K562 (cell line): ENCODE measurements around the gene RAB40B. TPM values are rescaled to one million over a fixed set of nuclear protein-coding genes. Genes with fewer than 3 reads are reported as not detected.
A peak's percentile ranks its signal among the peaks of the same experiment; 100 is the strongest.

Experiments used
- CBFA2T2 ChIP-seq: fragments of 450-650 bp; conservative IDR thresholded peaks from 2 replicates; pipeline ENCODE4 v1.6.1; 2017; ENCODE audit warnings: mild to moderate bottlenecking
- E2F1 ChIP-seq: sonication (generic); formaldehyde crosslinking; IDR thresholded peaks from 2 replicates; pipeline ENCODE4 v1.8.1; 2023; ENCODE audit warnings: mild to moderate bottlenecking, missing genetic modification reagents, moderate library complexity
- E2F6 ChIP-seq, 2 experiments: IDR thresholded peaks; 2 replicates each; pipeline ENCODE4 v1.6.1; 2011; ENCODE audit warnings: borderline replicate concordance in 1 of 2, control low read depth in 1 of 2, low read depth in 1 of 2, low read length in 1 of 2, mild to moderate bottlenecking in 1 of 2, mixed read lengths in 1 of 2, moderate library complexity in 1 of 2; ENCODE audit not compliant: insufficient read depth in 1 of 2, insufficient read length in 1 of 2, poor library complexity in 1 of 2, severe bottlenecking in 1 of 2; ENCODE audit errors: extremely low read depth in 1 of 2
- EGR1 ChIP-seq: fragments of 450-650 bp; conservative IDR thresholded peaks from 2 replicates; pipeline ENCODE4 v1.6.1; 2017; ENCODE audit warnings: mild to moderate bottlenecking
- FOXP1 ChIP-seq: sonication (generic); formaldehyde crosslinking; IDR thresholded peaks from 2 replicates; pipeline ENCODE4 v1.8.0; 2022; ENCODE audit warnings: mild to moderate bottlenecking, missing genetic modification reagents
- GTF3C2 ChIP-seq: IDR thresholded peaks from 3 replicates; pipeline ENCODE4 v1.6.1; 2011; ENCODE audit warnings: borderline replicate concordance, mild to moderate bottlenecking, moderate library complexity; ENCODE audit not compliant: insufficient read length; ENCODE audit errors: extremely low read depth
- NFIC ChIP-seq: fragments of 450-650 bp; IDR thresholded peaks from 2 replicates; pipeline ENCODE4 v1.6.1; 2017; ENCODE audit warnings: mild to moderate bottlenecking, inconsistent platforms
- NKRF ChIP-seq: fragments of 450-650 bp; IDR thresholded peaks from 2 replicates; pipeline ENCODE4 v1.6.1; 2016; ENCODE audit warnings: borderline replicate concordance
- POLR2AphosphoS5 ChIP-seq: IDR thresholded peaks from 2 replicates; pipeline ENCODE4 v1.6.1; 2011; ENCODE audit warnings: mild to moderate bottlenecking, low read depth, low read length, moderate library complexity; ENCODE audit not compliant: control insufficient read depth, insufficient read depth
- TCF3 ChIP-seq: sonication (generic); formaldehyde crosslinking; IDR thresholded peaks from 2 replicates; pipeline ENCODE4 v1.4.0; 2020; ENCODE audit warnings: mild to moderate bottlenecking, missing genetic modification reagents
- TEAD1 ChIP-seq, 2 experiments: fragments of 450-650 bp in 1 of 2; sonication (generic) in 1 of 2; formaldehyde crosslinking; IDR thresholded peaks; 2 replicates each; pipeline versions ENCODE4 v1.4.0 to v1.8.0; 2020 to 2022; ENCODE audit warnings: mild to moderate bottlenecking in 2 of 2, missing genetic modification reagents in 1 of 2
- VEZF1 ChIP-seq: fragments of 200-800 bp; sonication (Bioruptor generic); IDR thresholded peaks from 2 replicates; pipeline ENCODE4 v1.6.1; 2017; ENCODE audit warnings: missing genetic modification characterization, missing compliant biosample characterization
- ZFX ChIP-seq: sonication (generic); formaldehyde crosslinking; IDR thresholded peaks from 2 replicates; pipeline ENCODE4 v1.8.0; 2022; ENCODE audit warnings: mild to moderate bottlenecking, missing genetic modification reagents, moderate library complexity
- ZNF224 ChIP-seq: sonication (generic); formaldehyde crosslinking; IDR thresholded peaks from 2 replicates; pipeline ENCODE4 v1.8.0; 2022; ENCODE audit warnings: mild to moderate bottlenecking, missing genetic modification reagents
- ZNF583 ChIP-seq: fragments of 250-450 bp; sonication (Bioruptor Pico); IDR thresholded peaks from 2 replicates; pipeline ENCODE4 v1.4.0; 2020
- polyA plus RNA-seq, 8 experiments: library from polyadenylated mRNA; depleted of rRNA in 4 of 8; stranded (reverse) in 5 of 8; unstranded in 3 of 8; fragments of >200 nt; fragmentation: Nextera tagmentation in 2 of 8; fragmentation: Illumina TruSeq in 1 of 8; extraction: Ambion mirVana in 2 of 8; extraction: Trizol in 1 of 8; gene quantifications; 2 replicates each; pipeline versions ENCODE4 v1.2.1 to v1.2.3, GENCODE V29; 2011 to 2014; ENCODE audit warnings: inconsistent platforms in 1 of 8, missing spikeins in 1 of 8
- total RNA-seq, 7 experiments: library from RNA; depleted of rRNA in 6 of 7; stranded (reverse); fragments of >200 nt in 6 of 7; fragmentation: Illumina TruSeq in 2 of 7; extraction: Trizol in 2 of 7; gene quantifications; 2 replicates each; pipeline versions ENCODE4 v1.2.1 to v1.2.3, GENCODE V29; 2011 to 2021; ENCODE audit warnings: low replicate concordance in 1 of 7

The RAB40B gene
- total and polyA plus RNA-seq, 9 of the 15 experiments (the other 6 are each of a cell fraction or from before 2014, with no cell fraction given): 0.13 to 4.6 (median 1.4) TPM

GRCh38 chr17:82737967-82738877 is 39.7 kb upstream of the RAB40B start (continued):
- TF ChIP-seq GTF3C2 (no peak), POLR2AphosphoS5 (peak; percentile 31; the same call in 1 of the 2 replicates), NKRF (no peak), TEAD1 (CRISPR knock-in tag; IDR thresholded peaks at IDR 0.05) (peak in 1 of 2 experiments; percentile 33; a peak in 1 of 4 replicates), VEZF1 (peak; percentile 63), CBFA2T2 (peak; percentile 73), E2F6 (IDR thresholded peaks at IDR 0.05; ENCODE audit: borderline replicate concordance in 1 of 2, extremely low read depth in 1 of 2, insufficient read depth in 1 of 2, insufficient read length in 1 of 2, low read depth in 1 of 2, low read length in 1 of 2, poor library complexity in 1 of 2, severe bottlenecking in 1 of 2) (peak; percentile 55 to 76), FOXP1 (CRISPR knock-in tag) (no peak; the same call in 1 of the 2 replicates), NFIC (peak; percentile 43; the same call in 1 of the 2 replicates), EGR1 (peak; percentile 49), ZNF583 (no peak), TCF3 (peak; percentile 75), ZFX (CRISPR knock-in tag) (peak; percentile 87), E2F1 (CRISPR knock-in tag) (no peak), ZNF224 (CRISPR knock-in tag) (no peak)
